ENCODE results near the gene HDGF.

The HDGF gene

GRCh38 chr1:156744786-156745419 is 6.6 kb downstream of the HDGF start:
- TF ChIP-seq FOXP2 (optimal IDR thresholded peaks at IDR 0.05; ENCODE audit: borderline replicate concordance, extremely low read depth, extremely low read length, insufficient read depth) (no peak), REST (IDR thresholded peaks at IDR 0.05; ENCODE audit: insufficient read depth in 1 of 2, low read depth in 2 of 2, low read length in 2 of 2) (no peak), TAF1 (IDR thresholded peaks at IDR 0.05; ENCODE audit: borderline replicate concordance, insufficient read depth, low read length) (no peak), SIN3A (IDR thresholded peaks at IDR 0.05; ENCODE audit: borderline replicate concordance, insufficient read depth, low read length) (no peak), POLR2AphosphoS5 (IDR thresholded peaks at IDR 0.05; ENCODE audit: low read depth, low read length) (no peak)

GRCh38 chr1:156744344-156744743 is 7.1 kb downstream of the HDGF start:
- TF ChIP-seq FOXP2 (optimal IDR thresholded peaks at IDR 0.05; ENCODE audit: borderline replicate concordance, extremely low read depth, extremely low read length, insufficient read depth) (no peak), SIN3A (IDR thresholded peaks at IDR 0.05; ENCODE audit: borderline replicate concordance, insufficient read depth, low read length) (no peak), TAF1 (IDR thresholded peaks at IDR 0.05; ENCODE audit: borderline replicate concordance, insufficient read depth, low read length) (no peak), POLR2AphosphoS5 (IDR thresholded peaks at IDR 0.05; ENCODE audit: low read depth, low read length) (no peak), REST (IDR thresholded peaks at IDR 0.05; ENCODE audit: insufficient read depth in 1 of 2, low read depth in 2 of 2, low read length in 2 of 2) (no peak)

- TF ChIP-seq TAF1 (IDR thresholded peaks at IDR 0.05; ENCODE audit: borderline replicate concordance, insufficient read depth, low read length) (no peak), FOXP2 (optimal IDR thresholded peaks at IDR 0.05; ENCODE audit: borderline replicate concordance, extremely low read depth, extremely low read length, insufficient read depth) (no peak), SIN3A (IDR thresholded peaks at IDR 0.05; ENCODE audit: borderline replicate concordance, insufficient read depth, low read length) (no peak), REST (IDR thresholded peaks at IDR 0.05; ENCODE audit: insufficient read depth in 1 of 2, low read depth in 2 of 2, low read length in 2 of 2) (no peak), POLR2AphosphoS5 (IDR thresholded peaks at IDR 0.05; ENCODE audit: low read depth, low read length) (no peak)
Measured at GRCh38 chr1:156743367-156744302, 7.8 kb downstream of the HDGF start.

- TF ChIP-seq POLR2AphosphoS5 (IDR thresholded peaks at IDR 0.05; ENCODE audit: low read depth, low read length): no peak
- no peak for TF ChIP-seq SIN3A (IDR thresholded peaks at IDR 0.05; ENCODE audit: borderline replicate concordance, insufficient read depth, low read length)
- TF ChIP-seq TAF1 (IDR thresholded peaks at IDR 0.05; ENCODE audit: borderline replicate concordance, insufficient read depth, low read length): no peak
- TF ChIP-seq FOXP2 (optimal IDR thresholded peaks at IDR 0.05; ENCODE audit: borderline replicate concordance, extremely low read depth, extremely low read length, insufficient read depth): no peak
- TF ChIP-seq REST (IDR thresholded peaks at IDR 0.05; ENCODE audit: insufficient read depth in 1 of 2, low read depth in 2 of 2, low read length in 2 of 2): no peak
Measured at GRCh38 chr1:156742801-156743200, 8.7 kb downstream of the HDGF start.

Measured in PFSK-1 (cell line).